ENCODE results near the gene HMGXB4.
"Not testable (repeated sequence)": the region's sequence is repeated elsewhere in the genome, so short reads cannot be mapped to it uniquely, and the experiment has no call there.

Gene HMGXB4

GRCh38 chr22:35230839-35231584 is 26.3 kb upstream of the HMGXB4 start:
- H3K9me2 ChIP-seq (ENCODE audit: low read depth, low read length): no peaks in the 10 kb centered on the region
- peaks cover 23% of the 10 kb centered on the region for H3K79me2 ChIP-seq (ENCODE audit: insufficient read depth, low read length)
- no peaks in the 10 kb centered on the region for H3K9me3 ChIP-seq (ENCODE audit: low read length)
- TF ChIP-seq, protein P1, sequence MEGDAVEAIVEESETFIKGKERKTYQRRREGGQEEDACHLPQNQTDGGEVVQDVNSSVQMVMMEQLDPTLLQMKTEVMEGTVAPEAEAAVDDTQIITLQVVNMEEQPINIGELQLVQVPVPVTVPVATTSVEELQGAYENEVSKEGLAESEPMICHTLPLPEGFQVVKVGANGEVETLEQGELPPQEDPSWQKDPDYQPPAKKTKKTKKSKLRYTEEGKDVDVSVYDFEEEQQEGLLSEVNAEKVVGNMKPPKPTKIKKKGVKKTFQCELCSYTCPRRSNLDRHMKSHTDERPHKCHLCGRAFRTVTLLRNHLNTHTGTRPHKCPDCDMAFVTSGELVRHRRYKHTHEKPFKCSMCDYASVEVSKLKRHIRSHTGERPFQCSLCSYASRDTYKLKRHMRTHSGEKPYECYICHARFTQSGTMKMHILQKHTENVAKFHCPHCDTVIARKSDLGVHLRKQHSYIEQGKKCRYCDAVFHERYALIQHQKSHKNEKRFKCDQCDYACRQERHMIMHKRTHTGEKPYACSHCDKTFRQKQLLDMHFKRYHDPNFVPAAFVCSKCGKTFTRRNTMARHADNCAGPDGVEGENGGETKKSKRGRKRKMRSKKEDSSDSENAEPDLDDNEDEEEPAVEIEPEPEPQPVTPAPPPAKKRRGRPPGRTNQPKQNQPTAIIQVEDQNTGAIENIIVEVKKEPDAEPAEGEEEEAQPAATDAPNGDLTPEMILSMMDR (IDR thresholded peaks at IDR 0.05; ENCODE audit: low read length): no peak
- no peak for TF ChIP-seq EZH2 (IDR thresholded peaks at IDR 0.05; ENCODE audit: borderline replicate concordance, low read length)
- peaks cover 29% of the 10 kb centered on the region for H3K36me3 ChIP-seq (ENCODE audit: insufficient read depth, low read length)
- H4K20me1 ChIP-seq (ENCODE audit: insufficient read depth, low read length): no peaks in the 10 kb centered on the region
- peak overlapping the region; percentile 69 for H3K27ac ChIP-seq (ENCODE audit: low read depth, low read length, poor library complexity, severe bottlenecking)
- peak overlapping the region; percentile 87; the same call in 1 of the 2 replicates for H2AFZ ChIP-seq (ENCODE audit: low read length)
- peak overlapping the region; percentile 98 for H3K4me2 ChIP-seq (ENCODE audit: low read length)
- peak overlapping the region; percentile 71 for H3K4me3 ChIP-seq (ENCODE audit: low read depth, low read length, poor library complexity, severe bottlenecking)
- no peaks in the 10 kb centered on the region for H3K27me3 ChIP-seq (ENCODE audit: insufficient read depth, low read length)
- H3K9ac ChIP-seq (ENCODE audit: low read length): peak overlapping the region; percentile 72
- H3F3A ChIP-seq (ENCODE audit: insufficient read depth, low read length): no peaks in the 10 kb centered on the region
- peaks cover 41% of the 10 kb centered on the region for H3K4me1 ChIP-seq (ENCODE audit: insufficient read depth, low read length, severe bottlenecking)

DNA sequence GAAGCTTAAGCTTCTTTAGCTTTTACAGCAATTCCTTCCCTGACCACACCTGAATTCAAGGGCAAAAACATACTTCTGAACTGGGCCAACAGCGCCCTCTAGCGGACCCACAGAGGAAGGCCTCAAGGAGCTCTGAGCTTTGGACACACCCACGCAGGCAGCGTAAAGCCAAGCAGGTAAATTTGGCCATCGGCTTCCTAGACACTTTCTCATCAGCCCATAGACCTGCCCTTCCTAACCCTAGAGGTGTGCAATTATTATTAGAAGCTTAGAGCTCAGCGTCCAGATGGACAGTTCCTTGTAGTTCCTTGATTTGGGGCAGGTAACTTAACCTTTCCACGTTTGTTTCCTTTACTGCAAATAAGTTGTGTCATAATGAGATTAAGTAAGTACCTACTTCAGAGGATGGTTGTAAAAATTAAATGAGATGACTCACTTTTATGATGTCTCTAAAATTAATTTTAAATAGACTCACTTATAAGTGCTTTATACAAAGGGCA is 25.7 kb upstream of the HMGXB4 start:
- H2AFZ ChIP-seq (ENCODE audit: low read length): no peak overlapping the region
- H4K20me1 ChIP-seq (ENCODE audit: insufficient read depth, low read length): no peaks in the 10 kb centered on the region
- H3K27me3 ChIP-seq (ENCODE audit: insufficient read depth, low read length): no peaks in the 10 kb centered on the region
- TF ChIP-seq, protein P1 (IDR thresholded peaks at IDR 0.05; ENCODE audit: low read length): peak; percentile 97
- no peak for TF ChIP-seq EZH2 (IDR thresholded peaks at IDR 0.05; ENCODE audit: borderline replicate concordance, low read length)
- H3K4me1 ChIP-seq (ENCODE audit: insufficient read depth, low read length, severe bottlenecking): peaks cover 41% of the 10 kb centered on the region
- H3K27ac ChIP-seq (ENCODE audit: low read depth, low read length, poor library complexity, severe bottlenecking): peak overlapping the region; percentile 69
- H3K9me3 ChIP-seq (ENCODE audit: low read length): no peaks in the 10 kb centered on the region
- peaks cover 23% of the 10 kb centered on the region for H3K36me3 ChIP-seq (ENCODE audit: insufficient read depth, low read length)
- no peak overlapping the region for H3K9ac ChIP-seq (ENCODE audit: low read length)
- H3F3A ChIP-seq (ENCODE audit: insufficient read depth, low read length): no peaks in the 10 kb centered on the region
- peak overlapping the region; percentile 71 for H3K4me3 ChIP-seq (ENCODE audit: low read depth, low read length, poor library complexity, severe bottlenecking)
- H3K4me2 ChIP-seq (ENCODE audit: low read length): peak overlapping the region; percentile 98
- peaks cover 23% of the 10 kb centered on the region for H3K79me2 ChIP-seq (ENCODE audit: insufficient read depth, low read length)
- H3K9me2 ChIP-seq (ENCODE audit: low read depth, low read length): no peaks in the 10 kb centered on the region

GRCh38 chr22:35238749-35239148 is 18.5 kb upstream of the HMGXB4 start:
- not testable (repeated sequence) for H3K9me2 ChIP-seq (ENCODE audit: low read depth, low read length); H3K4me2 ChIP-seq (ENCODE audit: low read length); H3K4me1 ChIP-seq (ENCODE audit: insufficient read depth, low read length, severe bottlenecking); H3K27ac ChIP-seq (ENCODE audit: low read depth, low read length, poor library complexity, severe bottlenecking); H3K79me2 ChIP-seq (ENCODE audit: insufficient read depth, low read length); H3F3A ChIP-seq (ENCODE audit: insufficient read depth, low read length); H4K20me1 ChIP-seq (ENCODE audit: insufficient read depth, low read length); H3K9ac ChIP-seq (ENCODE audit: low read length); H2AFZ ChIP-seq (ENCODE audit: low read length); H3K27me3 ChIP-seq (ENCODE audit: insufficient read depth, low read length); H3K4me3 ChIP-seq (ENCODE audit: low read depth, low read length, poor library complexity, severe bottlenecking); H3K36me3 ChIP-seq (ENCODE audit: insufficient read depth, low read length); H3K9me3 ChIP-seq (ENCODE audit: low read length)

- not testable (repeated sequence) for H3K4me1 ChIP-seq (ENCODE audit: insufficient read depth, low read length, severe bottlenecking); H2AFZ ChIP-seq (ENCODE audit: low read length); H3K4me2 ChIP-seq (ENCODE audit: low read length); H3K9ac ChIP-seq (ENCODE audit: low read length); H3K9me2 ChIP-seq (ENCODE audit: low read depth, low read length); H3K9me3 ChIP-seq (ENCODE audit: low read length); H3F3A ChIP-seq (ENCODE audit: insufficient read depth, low read length); H4K20me1 ChIP-seq (ENCODE audit: insufficient read depth, low read length); H3K79me2 ChIP-seq (ENCODE audit: insufficient read depth, low read length); H3K36me3 ChIP-seq (ENCODE audit: insufficient read depth, low read length); H3K27ac ChIP-seq (ENCODE audit: low read depth, low read length, poor library complexity, severe bottlenecking); H3K27me3 ChIP-seq (ENCODE audit: insufficient read depth, low read length); H3K4me3 ChIP-seq (ENCODE audit: low read depth, low read length, poor library complexity, severe bottlenecking)
Measured at GRCh38 chr22:35244507-35244906, 12.8 kb upstream of the HMGXB4 start.

All from OCI-LY1 (cell line).